ENCODE data around the gene DISC1. TPM values are rescaled to one million over a fixed set of nuclear protein-coding genes. Genes with fewer than 3 reads are reported as not detected.
A peak's percentile ranks its signal among the peaks of the same experiment; 100 is the strongest.

The DISC1 gene
- total RNA-seq, 2 experiments from 2014 or later = 3.5 to 5.0 TPM

- Mint-ChIP-seq H3K36me3 (ENCODE audit: low read depth) (no peaks in the 10 kb centered on the region), H3K9me3 (no peaks in the 10 kb centered on the region), H3K27me3 (no peaks in the 10 kb centered on the region), H3K27ac (no peak overlapping the region), H3K4me1 (ENCODE audit: low read depth) (peaks cover 45% of the 10 kb centered on the region), H3K4me3 (no peak overlapping the region)
- CTCF ChIA-PET = no interaction called here
- no peak for ATAC-seq
- intact Hi-C loops (cut with micrococcal nuclease) = no loop called here
- peak; percentile 22 for DNase-seq
- POLR2A ChIA-PET = interaction anchor here (0.8 kb wide), 1 partner anchor 58 kb away, joined by 4 read pairs; no protein-coding TSS in a partner anchor
- TF ChIP-seq CTCF (IDR thresholded peaks at IDR 0.05) = no peak
Observed at GRCh38 chr1:231923491-231924041, 297.0 kb downstream of the DISC1 start.

- Mint-ChIP-seq H3K9me3 (no peaks in the 10 kb centered on the region), H3K4me1 (ENCODE audit: low read depth) (peaks cover 41% of the 10 kb centered on the region), H3K27ac (no peak overlapping the region), H3K36me3 (ENCODE audit: low read depth) (no peaks in the 10 kb centered on the region), H3K4me3 (no peak overlapping the region), H3K27me3 (no peaks in the 10 kb centered on the region)
- intact Hi-C loops (cut with micrococcal nuclease) = no loop called here
- ChIA-PET CTCF (no interaction called here), POLR2A (no interaction called here)
- no peak for DNase-seq
- no peak for TF ChIP-seq CTCF (IDR thresholded peaks at IDR 0.05)
- no peak for ATAC-seq
Observed at GRCh38 chr1:231924180-231924579, 297.6 kb downstream of the DISC1 start.

GRCh38 chr1:231925864-231926263 is 299.3 kb downstream of the DISC1 start:
- Mint-ChIP-seq H3K27ac (no peak overlapping the region), H3K27me3 (no peaks in the 10 kb centered on the region), H3K36me3 (ENCODE audit: low read depth) (no peaks in the 10 kb centered on the region), H3K4me1 (ENCODE audit: low read depth) (peaks cover 42% of the 10 kb centered on the region), H3K9me3 (no peaks in the 10 kb centered on the region), H3K4me3 (no peak overlapping the region)
- CTCF ChIA-PET = no interaction called here
- DNase-seq = no peak
- intact Hi-C loops (cut with micrococcal nuclease) = no loop called here
- POLR2A ChIA-PET = no interaction called here
- TF ChIP-seq CTCF (IDR thresholded peaks at IDR 0.05) = no peak
- no peak for ATAC-seq

GRCh38 chr1:231926340-231926739 is 299.8 kb downstream of the DISC1 start:
- intact Hi-C loops (cut with micrococcal nuclease) = no loop called here
- no peak for TF ChIP-seq CTCF (IDR thresholded peaks at IDR 0.05)
- Mint-ChIP-seq H3K36me3 (ENCODE audit: low read depth) (no peaks in the 10 kb centered on the region), H3K4me1 (ENCODE audit: low read depth) (peaks cover 42% of the 10 kb centered on the region), H3K9me3 (no peaks in the 10 kb centered on the region), H3K27me3 (no peaks in the 10 kb centered on the region), H3K4me3 (no peak overlapping the region), H3K27ac (no peak overlapping the region)
- ChIA-PET POLR2A (no interaction called here), CTCF (interaction anchor here (1.2 kb wide), 1 partner anchor 169 kb away, joined by 4 read pairs; no protein-coding TSS in a partner anchor)
- no peak for DNase-seq
- ATAC-seq = peak; percentile 27

- H3K27me3 Mint-ChIP-seq = no peaks in the 10 kb centered on the region
- intact Hi-C loops (cut with micrococcal nuclease) = no loop called here
- POLR2A ChIA-PET = no interaction called here
- DNase-seq (no peak), ATAC-seq (no peak)
- no peaks in the 10 kb centered on the region for H3K36me3 Mint-ChIP-seq (ENCODE audit: low read depth)
- TF ChIP-seq CTCF (IDR thresholded peaks at IDR 0.05) = no peak
- peaks cover 2% of the 10 kb centered on the region for H3K9me3 Mint-ChIP-seq
- CTCF ChIA-PET = interaction anchor here (1.2 kb wide), 1 partner anchor 170 kb away, joined by 4 read pairs; no protein-coding TSS in a partner anchor
- H3K4me3 Mint-ChIP-seq = no peak overlapping the region
- H3K27ac Mint-ChIP-seq = no peak overlapping the region
- peaks cover 39% of the 10 kb centered on the region for H3K4me1 Mint-ChIP-seq (ENCODE audit: low read depth)
Observed at GRCh38 chr1:231926933-231927332, 300.3 kb downstream of the DISC1 start.

Data from activated CD8-positive, alpha-beta T cell treated with anti-CD3 and anti-CD28 coated beads for 36 hours (primary cell).